Medulla oblongata (tissue), 1 donor: ENCODE data around the gene ADARB1.
"Not testable (repeated sequence)": the region's sequence is repeated elsewhere in the genome, so short reads cannot be mapped to it uniquely, and the experiment has no call there.

Source experiments
- DNase-seq: peaks from one replicate; pipeline ENCODE4 v3.0.0-alpha.2; 2015; ENCODE audit errors: extremely low spot score

Gene ADARB1

GRCh38 chr21:45074048-45074817 is at the start of gene ADARB1:
ADARB1 (plus strand) TSS chr21:45074580; CDS start chr21:45171657, 97,077 bp downstream.
- peak; percentile 53 for DNase-seq

GRCh38 chr21:45026066-45026745 is 48.2 kb upstream of the ADARB1 start:
- no peak for DNase-seq

GRCh38 chr21:45026826-45027225 is 47.6 kb upstream of the ADARB1 start:
- DNase-seq: no peak

- no peak for DNase-seq
Measured at GRCh38 chr21:45027241-45028196, 46.9 kb upstream of the ADARB1 start.

- DNase-seq: not testable (repeated sequence)
Measured at GRCh38 chr21:45028645-45029044, 45.7 kb upstream of the ADARB1 start.

- peak; percentile 6 for DNase-seq
Measured at GRCh38 chr21:45029298-45029947, 45.0 kb upstream of the ADARB1 start.

- no peak for DNase-seq
Measured at GRCh38 chr21:45029948-45030681, 44.3 kb upstream of the ADARB1 start.

GRCh38 chr21:45030682-45031570 is 43.5 kb upstream of the ADARB1 start:
- DNase-seq: no peak

GRCh38 chr21:45031571-45032191 is 42.7 kb upstream of the ADARB1 start:
- no peak for DNase-seq

- DNase-seq: no peak
Measured at GRCh38 chr21:45032332-45032731, 42.0 kb upstream of the ADARB1 start.

GRCh38 chr21:45032977-45033710 is 41.2 kb upstream of the ADARB1 start:
- no peak for DNase-seq

- no peak for DNase-seq
Measured at GRCh38 chr21:45033791-45034555, 40.4 kb upstream of the ADARB1 start.

- DNase-seq: no peak
Measured at GRCh38 chr21:45034556-45035476, 39.6 kb upstream of the ADARB1 start.

GRCh38 chr21:45035477-45035848 is 38.9 kb upstream of the ADARB1 start:
- DNase-seq: no peak

GRCh38 chr21:45036630-45037029 is 37.8 kb upstream of the ADARB1 start:
- DNase-seq: no peak

GRCh38 chr21:45037986-45038385 is 36.4 kb upstream of the ADARB1 start:
- no peak for DNase-seq
